ENCODE results near the gene KIF3B.

- TF ChIP-seq CBX5 (IDR thresholded peaks at IDR 0.05; ENCODE audit: low read depth) (no peak), RFX5 (IDR thresholded peaks at IDR 0.05; ENCODE audit: low read depth, low read length) (no peak), SMAD5 (IDR thresholded peaks at IDR 0.05; ENCODE audit: low read depth) (no peak), RAD21 (IDR thresholded peaks at IDR 0.05; ENCODE audit: insufficient read depth, low read depth, low read length) (no peak), POLR2A (IDR thresholded peaks at IDR 0.05; ENCODE audit: low read depth, low read length) (no peak), ETV6 (conservative IDR thresholded peaks at IDR 0.05 in 1 of 2, IDR thresholded peaks at IDR 0.05 in 1 of 2; ENCODE audit: borderline replicate concordance in 1 of 2, low read depth in 1 of 2) (no peak), CBX3 (IDR thresholded peaks at IDR 0.05; ENCODE audit: borderline replicate concordance, low read depth) (no peak), CTCF (IDR thresholded peaks at IDR 0.05 in 2 of 3, conservative IDR thresholded peaks at IDR 0.05 in 1 of 3; ENCODE audit: control insufficient read depth in 2 of 3, extremely low read depth in 1 of 3, insufficient read depth in 1 of 3, low read depth in 3 of 3, low read length in 3 of 3) (no peak), SIN3A (IDR thresholded peaks at IDR 0.05; ENCODE audit: low read depth, low read length) (no peak), HCFC1 (IDR thresholded peaks at IDR 0.05; ENCODE audit: low read length) (no peak)
These were observed 77.4 kb downstream of the KIF3B start for GRCh38 chr20:32354592-32355416.
